ENCODE data around the gene C6orf120. TPM values are rescaled to one million over a fixed set of nuclear protein-coding genes. Genes with fewer than 3 reads are reported as not detected.
A peak's percentile ranks its signal among the peaks of the same experiment; 100 is the strongest.

The C6orf120 gene
- total and polyA plus RNA-seq, 2 of the 13 experiments (the other 11 are each of a cell fraction or from before 2014, with no cell fraction given), result 21.7 to 29.9 TPM

DNA sequence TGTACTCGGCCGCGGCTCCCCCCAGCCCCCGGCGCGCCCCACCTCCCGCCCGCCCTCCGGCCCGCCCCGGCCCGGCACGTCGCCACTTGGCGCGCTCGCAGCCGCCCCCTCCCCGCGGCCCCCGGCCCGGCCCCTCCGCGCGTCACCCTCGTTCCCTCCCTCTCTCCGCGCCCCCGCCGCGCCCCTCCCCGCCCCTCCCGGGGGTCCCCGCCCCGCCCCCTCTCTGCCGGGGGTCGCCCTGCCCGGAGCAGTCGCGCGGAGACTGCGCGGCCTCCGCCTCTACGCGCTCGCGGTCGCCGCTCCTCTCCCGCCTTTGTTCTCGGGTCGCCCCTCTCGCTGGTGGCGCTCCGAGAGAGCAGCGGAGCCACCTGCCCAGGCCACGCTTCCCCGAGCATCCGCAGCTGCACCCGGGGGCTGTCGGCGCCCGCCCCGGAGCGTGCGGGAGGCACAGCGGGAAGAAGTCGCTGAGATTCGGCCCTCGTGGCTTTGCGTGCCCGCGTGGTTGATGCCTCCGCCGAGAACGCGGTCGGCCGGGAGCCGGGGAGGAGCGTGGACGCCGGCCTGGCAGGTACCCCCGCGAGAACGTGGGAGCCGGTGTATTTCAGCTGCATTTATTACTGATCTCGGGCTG lies 22.7 kb downstream of the C6orf120 start, which contains the start of gene PHF10 (continued):
- TF ChIP-seq, protein P1, sequence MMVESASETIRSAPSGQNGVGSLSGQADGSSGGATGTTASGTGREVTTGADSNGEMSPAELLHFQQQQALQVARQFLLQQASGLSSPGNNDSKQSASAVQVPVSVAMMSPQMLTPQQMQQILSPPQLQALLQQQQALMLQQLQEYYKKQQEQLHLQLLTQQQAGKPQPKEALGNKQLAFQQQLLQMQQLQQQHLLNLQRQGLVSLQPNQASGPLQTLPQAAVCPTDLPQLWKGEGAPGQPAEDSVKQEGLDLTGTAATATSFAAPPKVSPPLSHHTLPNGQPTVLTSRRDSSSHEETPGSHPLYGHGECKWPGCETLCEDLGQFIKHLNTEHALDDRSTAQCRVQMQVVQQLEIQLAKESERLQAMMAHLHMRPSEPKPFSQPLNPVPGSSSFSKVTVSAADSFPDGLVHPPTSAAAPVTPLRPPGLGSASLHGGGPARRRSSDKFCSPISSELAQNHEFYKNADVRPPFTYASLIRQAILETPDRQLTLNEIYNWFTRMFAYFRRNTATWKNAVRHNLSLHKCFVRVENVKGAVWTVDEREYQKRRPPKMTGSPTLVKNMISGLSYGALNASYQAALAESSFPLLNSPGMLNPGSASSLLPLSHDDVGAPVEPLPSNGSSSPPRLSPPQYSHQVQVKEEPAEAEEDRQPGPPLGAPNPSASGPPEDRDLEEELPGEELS (CRISPR knock-in tag; IDR thresholded peaks at IDR 0.05), result no peak
- peak; percentile 80 for TF ChIP-seq ZNF747 (CRISPR knock-in tag; IDR thresholded peaks at IDR 0.05; ENCODE audit: borderline replicate concordance)
- TF ChIP-seq SAP130 (CRISPR knock-in tag; IDR thresholded peaks at IDR 0.05; ENCODE audit: low read depth), result no peak
- peak; percentile 99; the same call in 1 of the 2 replicates for TF ChIP-seq ZNF333 (CRISPR knock-in tag; IDR thresholded peaks at IDR 0.05; ENCODE audit: borderline replicate concordance)
- no peak for TF ChIP-seq TBP (CRISPR knock-in tag; IDR thresholded peaks at IDR 0.05)
- TF ChIP-seq SP1 (IDR thresholded peaks at IDR 0.05), result no peak
- TF ChIP-seq SP1 (CRISPR knock-in tag; IDR thresholded peaks at IDR 0.05), result peak; percentile 49; the same call in 1 of the 2 replicates
- peak; percentile 28 for TF ChIP-seq TEAD3 (CRISPR knock-in tag; optimal IDR thresholded peaks at IDR 0.05; ENCODE audit: borderline replicate concordance)
- TF ChIP-seq KDM5B (CRISPR knock-in tag; IDR thresholded peaks at IDR 0.05; ENCODE audit: borderline replicate concordance), result peak; percentile 94
- TF ChIP-seq HIVEP1 (CRISPR knock-in tag; IDR thresholded peaks at IDR 0.05), result peak; percentile 95
- TF ChIP-seq, protein P2, sequence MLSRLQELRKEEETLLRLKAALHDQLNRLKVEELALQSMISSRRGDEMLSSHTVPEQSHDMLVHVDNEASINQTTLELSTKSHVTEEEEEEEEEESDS (CRISPR knock-in tag; IDR thresholded peaks at IDR 0.05; ENCODE audit: borderline replicate concordance), result 0 out of 2 replicates have a peak, but pooled peaks have one; percentile 16
- TF ChIP-seq DPF2 (CRISPR knock-in tag; IDR thresholded peaks at IDR 0.05; ENCODE audit: borderline replicate concordance, low read depth), result no peak
- TF ChIP-seq ZNF883 (CRISPR knock-in tag; IDR thresholded peaks at IDR 0.05; ENCODE audit: not compliant biosample characterization), result peak; percentile 96
- peak; percentile 42; the same call in 1 of the 2 replicates for TF ChIP-seq ZHX1 (CRISPR knock-in tag; IDR thresholded peaks at IDR 0.05; ENCODE audit: low read depth)
- TF ChIP-seq ZNF713 (CRISPR knock-in tag; IDR thresholded peaks at IDR 0.05), result no peak
- TF ChIP-seq ZNF180 (CRISPR knock-in tag; IDR thresholded peaks at IDR 0.05; ENCODE audit: borderline replicate concordance, low read depth), result no peak
- TF ChIP-seq ZSCAN21 (CRISPR knock-in tag; IDR thresholded peaks at IDR 0.05; ENCODE audit: borderline replicate concordance), result peak; percentile 89
- no peak for TF ChIP-seq SNAPC2 (CRISPR knock-in tag; IDR thresholded peaks at IDR 0.05)
- no peak for TF ChIP-seq ZNF264 (CRISPR knock-in tag; IDR thresholded peaks at IDR 0.05)
- no peak for TF ChIP-seq ISL2 (CRISPR knock-in tag; IDR thresholded peaks at IDR 0.05)
- peak; percentile 88 for TF ChIP-seq ZNF781 (CRISPR knock-in tag; IDR thresholded peaks at IDR 0.05; ENCODE audit: borderline replicate concordance, not compliant biosample characterization)
- peak; percentile 68 for TF ChIP-seq ZMYM4 (CRISPR knock-in tag; IDR thresholded peaks at IDR 0.05)
- peak; percentile 95 for TF ChIP-seq TERF1 (CRISPR knock-in tag; IDR thresholded peaks at IDR 0.05)
- TF ChIP-seq, protein P3, sequence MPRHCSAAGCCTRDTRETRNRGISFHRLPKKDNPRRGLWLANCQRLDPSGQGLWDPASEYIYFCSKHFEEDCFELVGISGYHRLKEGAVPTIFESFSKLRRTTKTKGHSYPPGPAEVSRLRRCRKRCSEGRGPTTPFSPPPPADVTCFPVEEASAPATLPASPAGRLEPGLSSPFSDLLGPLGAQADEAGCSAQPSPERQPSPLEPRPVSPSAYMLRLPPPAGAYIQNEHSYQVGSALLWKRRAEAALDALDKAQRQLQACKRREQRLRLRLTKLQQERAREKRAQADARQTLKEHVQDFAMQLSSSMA (CRISPR knock-in tag; IDR thresholded peaks at IDR 0.05), result no peak; the same call in 1 of the 2 replicates
